Ishikawa (cell line): Measurements from ENCODE around the gene SLC38A9.

Experiments
- CEBPB ChIP-seq: IDR thresholded peaks from 2 replicates; pipeline ENCODE4 v1.6.1; 2012
- CREB1 ChIP-seq: IDR thresholded peaks from 2 replicates; pipeline ENCODE4 v1.6.1; 2012; ENCODE audit warnings: low read depth
- EGR1 ChIP-seq: IDR thresholded peaks from 2 replicates; pipeline ENCODE4 v1.6.1; 2012
- EP300 ChIP-seq: IDR thresholded peaks from 2 replicates; pipeline ENCODE4 v1.6.1; 2012; ENCODE audit warnings: borderline replicate concordance
- FOXM1 ChIP-seq: IDR thresholded peaks from 2 replicates; pipeline ENCODE4 v1.6.1; 2012; ENCODE audit warnings: low read depth, borderline replicate concordance
- MAX ChIP-seq: IDR thresholded peaks from 2 replicates; pipeline ENCODE4 v1.6.1; 2012
- NFIC ChIP-seq: IDR thresholded peaks from 2 replicates; pipeline ENCODE4 v1.6.1; 2012
- RAD21 ChIP-seq: IDR thresholded peaks from 2 replicates; pipeline ENCODE4 v1.6.1; 2012; ENCODE audit warnings: low read depth
- REST ChIP-seq: IDR thresholded peaks from 2 replicates; pipeline ENCODE4 v1.6.1; 2012; ENCODE audit warnings: low read depth, mild to moderate bottlenecking
- TAF1 ChIP-seq: IDR thresholded peaks from 2 replicates; pipeline ENCODE4 v1.6.1; 2012; ENCODE audit warnings: low read depth, mild to moderate bottlenecking
- TCF12 ChIP-seq: IDR thresholded peaks from 2 replicates; pipeline ENCODE4 v1.6.1; 2012; ENCODE audit warnings: low read depth
- TEAD4 ChIP-seq: IDR thresholded peaks from 2 replicates; pipeline ENCODE4 v1.6.1; 2012
- USF1 ChIP-seq: IDR thresholded peaks from 2 replicates; pipeline ENCODE4 v1.6.1; 2012
- YY1 ChIP-seq: IDR thresholded peaks from 2 replicates; pipeline ENCODE4 v1.6.1; 2012; ENCODE audit warnings: low read depth
- ZBTB7A ChIP-seq: IDR thresholded peaks from 2 replicates; pipeline ENCODE4 v1.6.1; 2012; ENCODE audit warnings: low read depth

SLC38A9 gene

GRCh38 chr5:55692509-55692908 is 19.6 kb downstream of the SLC38A9 start:
- TF ChIP-seq ZBTB7A: no peak
- no peak for TF ChIP-seq CREB1
- TF ChIP-seq FOXM1: no peak
- TF ChIP-seq RAD21: no peak
- no peak for TF ChIP-seq NFIC
- TF ChIP-seq REST: no peak
- TF ChIP-seq TEAD4: no peak
- no peak for TF ChIP-seq TCF12
- no peak for TF ChIP-seq EP300

- TF ChIP-seq EP300: no peak
- TF ChIP-seq CEBPB: no peak
- no peak for TF ChIP-seq NFIC
- no peak for TF ChIP-seq TCF12
- no peak for TF ChIP-seq ZBTB7A
- TF ChIP-seq USF1: no peak
- no peak for TF ChIP-seq TAF1
- no peak for TF ChIP-seq REST
Measured at GRCh38 chr5:55692106-55692417, 20.1 kb downstream of the SLC38A9 start.

- no peak for TF ChIP-seq FOXM1
- no peak for TF ChIP-seq ZBTB7A
- TF ChIP-seq RAD21: peak; percentile 62
Measured at GRCh38 chr5:55691265-55692105, 20.6 kb downstream of the SLC38A9 start.

- no peak for TF ChIP-seq TAF1
- no peak for TF ChIP-seq CEBPB
- TF ChIP-seq REST: no peak
- no peak for TF ChIP-seq FOXM1
- no peak for TF ChIP-seq EP300
- TF ChIP-seq YY1: no peak
- TF ChIP-seq TCF12: no peak
- no peak for TF ChIP-seq TEAD4
- no peak for TF ChIP-seq NFIC
- TF ChIP-seq USF1: no peak
- no peak for TF ChIP-seq ZBTB7A
- TF ChIP-seq CREB1: no peak
- no peak for TF ChIP-seq RAD21
Measured at GRCh38 chr5:55682071-55682470, 30.1 kb downstream of the SLC38A9 start.

- TF ChIP-seq TAF1: no peak
- TF ChIP-seq EGR1: no peak
- no peak for TF ChIP-seq TEAD4
- TF ChIP-seq RAD21: no peak
- no peak for TF ChIP-seq MAX
- TF ChIP-seq ZBTB7A: no peak
- TF ChIP-seq TCF12: no peak
- TF ChIP-seq CEBPB: no peak
- no peak for TF ChIP-seq CREB1
- TF ChIP-seq USF1: no peak
- TF ChIP-seq YY1: no peak
- no peak for TF ChIP-seq EP300
- no peak for TF ChIP-seq FOXM1
Measured at GRCh38 chr5:55681301-55681700, 30.8 kb downstream of the SLC38A9 start.
